ENCODE results near the gene NIP7. TPM values are rescaled to one million over a fixed set of nuclear protein-coding genes. Genes with fewer than 3 reads are reported as not detected.

NIP7 gene
- total and polyA plus RNA-seq, 2 of the 4 experiments (the other 2 are of a cell fraction) = 14.0 to 28.3 TPM

DNA sequence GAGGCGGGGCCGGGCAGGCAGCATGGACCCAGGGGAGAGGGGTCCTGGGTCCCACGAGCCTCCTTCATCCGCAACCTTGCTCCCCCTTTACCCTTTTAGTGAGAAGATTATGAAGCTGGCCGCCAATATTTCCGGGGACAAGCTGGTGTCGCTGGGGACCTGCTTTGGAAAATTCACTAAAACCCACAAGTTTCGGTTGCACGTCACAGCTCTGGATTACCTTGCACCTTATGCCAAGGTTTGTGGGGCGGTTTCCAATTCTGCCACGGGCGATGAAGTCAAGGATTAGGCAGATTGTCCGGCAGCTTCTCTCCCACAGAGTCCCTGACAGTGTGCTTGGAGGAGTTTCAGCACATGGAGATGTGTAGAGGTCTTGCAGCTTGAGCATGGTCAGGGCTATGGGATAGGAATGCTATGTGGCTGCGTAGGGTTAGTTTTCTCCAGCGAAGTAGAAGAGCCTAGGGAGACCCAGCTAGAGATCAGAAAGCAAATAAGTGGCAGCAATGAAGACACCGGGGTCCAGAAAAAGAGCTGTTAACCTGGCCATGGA lies 598 bp downstream of the NIP7 start:
- ATAC-seq (ENCODE audit: low read depth) = no peak
- CTCF ChIA-PET = no interaction called here
- WGBS, 2 experiments (ENCODE audit: extremely low coverage in 2 of 2, insufficient read length in 1 of 2) = 3% methylated on average over 5 of the region's 16 CpGs; no CpG with 5 or more reads in 1 of the 2 experiments

More for the DNA sequence above, 598 bp downstream of the NIP7 start:
- intact Hi-C loops (cut with micrococcal nuclease) (no loop called here), in situ Hi-C loops (cut with MboI; ENCODE audit: low sequenced_read_pairs) (no loop called here), dilution Hi-C loops (cut with HindIII; ENCODE audit: low sequenced_read_pairs, unreplicated experiment) (no loop called here)
- no peaks in the 10 kb centered on the region for H3K9me1 ChIP-seq (ENCODE audit: insufficient read depth, low read length)
- peak; percentile 24 for DNase-seq
- H3K4me1 ChIP-seq (ENCODE audit: control insufficient read depth, insufficient read depth, low read length) = peaks cover 4% of the 10 kb centered on the region
- peaks cover 25 to 52% of the 10 kb centered on the region in 2 experiments for H3K79me1 ChIP-seq (ENCODE audit: low read depth in 1 of 2, low read length in 2 of 2)
- no peaks in the 10 kb centered on the region for H3K27me3 ChIP-seq (ENCODE audit: control insufficient read depth, insufficient read depth, low read length)
- H2AK9ac ChIP-seq (replicated peaks; ENCODE audit: low read depth, low read length, poor library complexity) = peak overlapping the region; percentile 97
- peak overlapping the region; percentile 91 for H3K23ac ChIP-seq (ENCODE audit: low read depth, low read length)
- H3K4me3 ChIP-seq (ENCODE audit: insufficient read depth, low read depth, low read length) = peak overlapping the region; percentile 69
- H4K5ac ChIP-seq (ENCODE audit: low read depth, low read length) = peak overlapping the region; percentile 32; the same call in 1 of the 2 replicates
- BruUV-seq (replicated peaks) = TSS peak; percentile 55
- H2BK20ac ChIP-seq (ENCODE audit: low read depth, low read length) = no peak overlapping the region
- peak overlapping the region; percentile 70 to 84 for H4K8ac ChIP-seq (ENCODE audit: low read depth in 2 of 2, low read length in 2 of 2)
- H3K4me2 ChIP-seq (ENCODE audit: low read depth, low read length) = peak overlapping the region; percentile 95
- peak overlapping the region; percentile 72 for H4K91ac ChIP-seq (ENCODE audit: insufficient read depth, low read depth, low read length)
- peak overlapping the region; percentile 63 for H3K56ac ChIP-seq (ENCODE audit: extremely low read depth, insufficient read depth, low read length)
- POLR2A ChIA-PET (ENCODE audit: unreplicated experiment) = no interaction called here
- peak overlapping the region; percentile 20 for H2BK5ac ChIP-seq (ENCODE audit: low read depth, low read length, poor library complexity, severe bottlenecking)
- peaks cover 19% of the 10 kb centered on the region for H3K36me3 ChIP-seq (ENCODE audit: control insufficient read depth, insufficient read depth, low read length)
- peak overlapping the region; percentile 78 for H3K9ac ChIP-seq (ENCODE audit: low read depth, low read length)
- no peak for TF ChIP-seq POLR2A (IDR thresholded peaks at IDR 0.05; ENCODE audit: low read depth, low read length)
- TF ChIP-seq, protein P1, sequence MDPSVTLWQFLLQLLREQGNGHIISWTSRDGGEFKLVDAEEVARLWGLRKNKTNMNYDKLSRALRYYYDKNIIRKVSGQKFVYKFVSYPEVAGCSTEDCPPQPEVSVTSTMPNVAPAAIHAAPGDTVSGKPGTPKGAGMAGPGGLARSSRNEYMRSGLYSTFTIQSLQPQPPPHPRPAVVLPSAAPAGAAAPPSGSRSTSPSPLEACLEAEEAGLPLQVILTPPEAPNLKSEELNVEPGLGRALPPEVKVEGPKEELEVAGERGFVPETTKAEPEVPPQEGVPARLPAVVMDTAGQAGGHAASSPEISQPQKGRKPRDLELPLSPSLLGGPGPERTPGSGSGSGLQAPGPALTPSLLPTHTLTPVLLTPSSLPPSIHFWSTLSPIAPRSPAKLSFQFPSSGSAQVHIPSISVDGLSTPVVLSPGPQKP (IDR thresholded peaks at IDR 0.05; ENCODE audit: borderline replicate concordance, low read depth, low read length) = no peak
- TF ChIP-seq CEBPB (IDR thresholded peaks at IDR 0.05; ENCODE audit: low read depth, low read length) = no peak
- no peak for TF ChIP-seq MAFK (IDR thresholded peaks at IDR 0.05; ENCODE audit: low read depth, low read length)
- TF ChIP-seq RAD21 (IDR thresholded peaks at IDR 0.05; ENCODE audit: low read length) = no peak
- no peak for TF ChIP-seq FOS (IDR thresholded peaks at IDR 0.05; ENCODE audit: low read depth, low read length)
- peak overlapping the region; percentile 84 for H2AK5ac ChIP-seq (ENCODE audit: low read depth, low read length)
- H2BK15ac ChIP-seq (ENCODE audit: low read depth, low read length) = no peak overlapping the region
- H2BK120ac ChIP-seq (ENCODE audit: low read depth, low read length) = no peak overlapping the region
- peak overlapping the region; percentile 77 for H3K14ac ChIP-seq (replicated peaks; ENCODE audit: low read depth, low read length)
- no peaks in the 10 kb centered on the region for H3K9me3 ChIP-seq (ENCODE audit: control insufficient read depth, insufficient read depth, low read length)
- peak overlapping the region; percentile 90 for H3K4ac ChIP-seq (ENCODE audit: low read depth, low read length)
- peak overlapping the region; percentile 65 for H3K27ac ChIP-seq (ENCODE audit: insufficient read depth, low read length)
- no peak overlapping the region for H3K18ac ChIP-seq (ENCODE audit: low read depth, low read length)
- H2AFZ ChIP-seq (replicated peaks; ENCODE audit: low read length, poor library complexity) = peak overlapping the region; percentile 98
- no peaks in the 10 kb centered on the region for H4K20me1 ChIP-seq (ENCODE audit: insufficient read depth, low read length)

Data from IMR-90 (cell line).